Natural killer cell (primary cell): Measurements from ENCODE around the gene ELMO3. TPM values are rescaled to one million over a fixed set of nuclear protein-coding genes. Genes with fewer than 3 reads are reported as not detected.
A peak's percentile ranks its signal among the peaks of the same experiment; 100 is the strongest.

Experiments
- ATAC-seq, 3 donors: fragments of 150-1000 bp in 2 of 3; fragments of 200-7000 bp in 1 of 3; cut with Tn5 transposase; 1 replicate in 1 of 3; 2 replicates in 2 of 3; pipeline ENCODE4 v1.10.0; 2021; ENCODE audit warnings: mild to moderate bottlenecking in 2 of 3, moderate library complexity in 2 of 3
- DNase-seq, 2 donors: peaks; one replicate each; pipeline versions ENCODE4 v3.0.0 to v3.0.0-alpha.2; 2013 to 2021; ENCODE audit warnings: mixed read lengths in 1 of 2
- H3K27ac ChIP-seq: one replicate; pipeline ENCODE4 v1.5.1; 2013; ENCODE audit warnings: mild to moderate bottlenecking, low read length
- H3K27me3 ChIP-seq: one replicate; pipeline ENCODE4 v1.6.1; 2013; ENCODE audit warnings: low read length; ENCODE audit not compliant: control insufficient read depth, insufficient read depth
- H3K36me3 ChIP-seq: one replicate; pipeline ENCODE4 v1.6.1; 2013; ENCODE audit warnings: low read length; ENCODE audit not compliant: control insufficient read depth, insufficient read depth
- H3K4me1 ChIP-seq: one replicate; pipeline ENCODE4 v1.6.1; 2013; ENCODE audit warnings: low read length; ENCODE audit not compliant: control insufficient read depth, insufficient read depth
- H3K4me3 ChIP-seq: one replicate; pipeline ENCODE4 v1.5.1; 2013; ENCODE audit warnings: low read length
- H3K9me3 ChIP-seq: one replicate; pipeline ENCODE4 v1.6.1; 2013; ENCODE audit warnings: low read length; ENCODE audit not compliant: control insufficient read depth, insufficient read depth
- H3K27ac Mint-ChIP-seq, 2 donors: one replicate each; pipeline ENCODE4 v1.8.0; 2022; ENCODE audit warnings: mild to moderate bottlenecking in 2 of 2, mixed read lengths in 2 of 2, moderate library complexity in 1 of 2
- H3K27me3 Mint-ChIP-seq, 2 donors: one replicate each; pipeline ENCODE4 v1.8.0; 2022; ENCODE audit warnings: low read depth in 2 of 2, mixed read lengths in 2 of 2
- H3K36me3 Mint-ChIP-seq: one replicate; pipeline ENCODE4 v1.8.0; 2022; ENCODE audit warnings: mixed read lengths
- H3K4me1 Mint-ChIP-seq, 2 donors: one replicate each; pipeline ENCODE4 v1.8.0; 2022; ENCODE audit warnings: mixed read lengths in 2 of 2
- H3K4me3 Mint-ChIP-seq: one replicate; pipeline ENCODE4 v1.8.0; 2022; ENCODE audit warnings: mild to moderate bottlenecking, moderate library complexity, mixed read lengths
- H3K9me3 Mint-ChIP-seq, 2 donors: one replicate each; pipeline ENCODE4 v1.8.0; 2022; ENCODE audit warnings: mixed read lengths in 2 of 2
- WGBS: methylation state at CpG from one replicate; pipeline ENCODE4 v1.1.7; 2013; ENCODE audit warnings: missing lambda C conversion rate; ENCODE audit not compliant: insufficient coverage; 5-methylcytosine and 5-hydroxymethylcytosine counted together
- intact Hi-C: fragments of 100-400 bp; cut with micrococcal nuclease; formaldehyde crosslinking; loops from one replicate; pipeline ENCODE4 v1.14.2; 2022
- total RNA-seq, 4 donors: library from RNA; stranded (reverse); fragments of 120-200 nt in 1 of 4; gene quantifications; one replicate each; pipeline versions ENCODE4 v1.2.3 to v1.2.4, GENCODE V29; 2013 to 2022
- TF ChIP-seq, protein P1 (sequence below): fragments of 200-600 bp; IDR thresholded peaks from one replicate; pipeline ENCODE4 v1.8.0; 2022; ENCODE audit warnings: antibody characterized with exemption

The ELMO3 gene
- total RNA-seq, 3 donors from 2014 or later (not counting 1 experiment from before 2014, with no cell fraction given) = 1.9 to 3.3 (median 2.3) TPM

DNA sequence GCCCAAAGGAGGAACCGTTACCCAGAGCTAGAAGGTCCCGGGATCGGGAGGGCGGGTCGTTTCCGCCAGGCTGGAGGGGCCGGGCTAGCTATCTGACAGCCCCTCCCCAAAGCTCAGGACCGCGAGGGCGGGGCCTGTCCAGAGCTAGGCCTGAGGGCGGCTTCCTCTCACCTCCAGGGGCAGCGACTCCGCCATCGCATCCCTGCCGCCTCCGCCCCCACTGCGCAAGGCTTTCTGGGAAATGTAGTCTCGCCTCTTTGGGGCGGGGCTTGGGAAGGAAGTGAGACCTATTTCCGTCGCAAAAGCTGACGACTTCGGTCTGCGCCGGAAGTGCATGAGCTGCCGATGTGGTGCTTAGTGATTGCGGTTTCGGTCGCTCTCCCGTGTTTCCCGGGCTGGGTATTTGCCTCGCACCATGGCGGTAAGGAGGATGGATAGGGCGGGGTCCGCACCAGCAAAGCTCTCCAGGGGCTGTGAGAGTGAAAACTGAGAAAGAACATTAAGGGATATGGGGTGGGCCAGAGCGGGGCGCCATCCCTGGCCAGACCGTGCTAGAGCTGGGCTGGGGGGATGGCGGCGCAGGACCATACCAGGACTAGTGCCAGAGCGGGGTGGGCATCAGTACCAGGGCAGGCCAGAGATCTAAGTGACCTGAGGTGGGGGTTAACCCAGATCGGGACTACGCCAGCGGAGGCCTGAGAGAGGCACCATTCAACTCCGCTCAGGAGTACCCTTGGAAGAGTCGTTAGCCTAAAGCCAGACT, 28.1 kb downstream of the ELMO3 start, which contains the start of gene TMEM208:
TMEM208 (plus strand) TSS at position 327 of the 763 bp plus-strand sequence; CDS start at position 416, 89 bp downstream.
- H3K4me3 ChIP-seq = peak within 1 kb of the TSS; percentile 100
- peaks cover 26% of the 10 kb centered on the region for H3K4me1 ChIP-seq
- Mint-ChIP-seq H3K4me1 (peaks cover 28 to 29% of the 10 kb centered on the region in 2 donors), H3K4me3 (peak within 1 kb of the TSS; percentile 100), H3K27me3 (no peaks in the 10 kb centered on the region), H3K27ac (peak within 1 kb of the TSS; percentile 96 to 99), H3K9me3 (no peaks in the 10 kb centered on the region), H3K36me3 (no peaks in the 10 kb centered on the region)
- peak; percentile 97 to 99 (median 97) for ATAC-seq
- H3K27ac ChIP-seq = peak within 1 kb of the TSS; percentile 80
- peak; percentile 99 for DNase-seq
- H3K9me3 ChIP-seq = no peaks in the 10 kb centered on the region
- intact Hi-C loops = loop anchor here (1.0 to 2.0 kb wide), 3 partner anchors 20 to 42 kb away; partner anchors contain the start of genes E2F4 and FHOD1
- H3K36me3 ChIP-seq = peaks cover 31% of the 10 kb centered on the region
- TF ChIP-seq, protein P1, sequence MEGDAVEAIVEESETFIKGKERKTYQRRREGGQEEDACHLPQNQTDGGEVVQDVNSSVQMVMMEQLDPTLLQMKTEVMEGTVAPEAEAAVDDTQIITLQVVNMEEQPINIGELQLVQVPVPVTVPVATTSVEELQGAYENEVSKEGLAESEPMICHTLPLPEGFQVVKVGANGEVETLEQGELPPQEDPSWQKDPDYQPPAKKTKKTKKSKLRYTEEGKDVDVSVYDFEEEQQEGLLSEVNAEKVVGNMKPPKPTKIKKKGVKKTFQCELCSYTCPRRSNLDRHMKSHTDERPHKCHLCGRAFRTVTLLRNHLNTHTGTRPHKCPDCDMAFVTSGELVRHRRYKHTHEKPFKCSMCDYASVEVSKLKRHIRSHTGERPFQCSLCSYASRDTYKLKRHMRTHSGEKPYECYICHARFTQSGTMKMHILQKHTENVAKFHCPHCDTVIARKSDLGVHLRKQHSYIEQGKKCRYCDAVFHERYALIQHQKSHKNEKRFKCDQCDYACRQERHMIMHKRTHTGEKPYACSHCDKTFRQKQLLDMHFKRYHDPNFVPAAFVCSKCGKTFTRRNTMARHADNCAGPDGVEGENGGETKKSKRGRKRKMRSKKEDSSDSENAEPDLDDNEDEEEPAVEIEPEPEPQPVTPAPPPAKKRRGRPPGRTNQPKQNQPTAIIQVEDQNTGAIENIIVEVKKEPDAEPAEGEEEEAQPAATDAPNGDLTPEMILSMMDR = peak; percentile 17
- under 1% methylated on average over 46 of the region's 46 CpGs for WGBS
- no peaks in the 10 kb centered on the region for H3K27me3 ChIP-seq

DNA sequence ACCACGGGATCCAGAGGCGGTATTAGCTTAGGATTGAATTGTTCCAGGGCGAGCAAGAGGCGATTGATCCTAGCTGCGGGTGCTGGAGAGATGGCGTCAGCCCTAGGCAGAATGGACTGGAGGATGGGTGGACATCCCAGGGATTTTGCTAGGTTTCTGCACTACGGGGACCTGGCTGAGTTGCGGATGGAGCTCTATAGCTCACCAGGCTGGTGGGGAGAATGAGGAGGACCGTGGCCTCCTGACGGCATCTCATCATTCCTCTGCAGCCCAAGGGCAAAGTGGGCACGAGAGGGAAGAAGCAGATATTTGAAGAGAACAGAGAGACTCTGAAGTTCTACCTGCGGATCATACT, 28.6 kb downstream of the ELMO3 start:
- H3K4me1 Mint-ChIP-seq = peaks cover 28 to 29% of the 10 kb centered on the region in 2 donors
- intact Hi-C loops = loop anchor here (1.0 to 2.0 kb wide), 3 partner anchors 20 to 43 kb away; partner anchors contain the start of genes E2F4 and FHOD1
- no peaks in the 10 kb centered on the region for H3K27me3 Mint-ChIP-seq
- no peaks in the 10 kb centered on the region for H3K9me3 ChIP-seq
- 15% methylated on average over 12 of the region's 12 CpGs for WGBS
- peaks cover 31% of the 10 kb centered on the region for H3K36me3 ChIP-seq
- ATAC-seq (no peak), DNase-seq (no peak)
- peaks cover 26% of the 10 kb centered on the region for H3K4me1 ChIP-seq
- no peaks in the 10 kb centered on the region for H3K36me3 Mint-ChIP-seq
- H3K27ac ChIP-seq = peak overlapping the region; percentile 80
- no peaks in the 10 kb centered on the region for H3K9me3 Mint-ChIP-seq
- H3K27ac Mint-ChIP-seq = peak overlapping the region; percentile 96 to 99
- no peaks in the 10 kb centered on the region for H3K27me3 ChIP-seq
- TF ChIP-seq, protein P1 = no peak
- H3K4me3 ChIP-seq = peak overlapping the region; percentile 100
- H3K4me3 Mint-ChIP-seq = peak overlapping the region; percentile 100

- intact Hi-C loops = no loop called here
- DNase-seq = no peak
- peak overlapping the region; percentile 100 for H3K4me3 Mint-ChIP-seq
- peak overlapping the region; percentile 96 to 99 for H3K27ac Mint-ChIP-seq
- H3K9me3 Mint-ChIP-seq = no peaks in the 10 kb centered on the region
- no peaks in the 10 kb centered on the region for H3K36me3 Mint-ChIP-seq
- H3K27me3 Mint-ChIP-seq = no peaks in the 10 kb centered on the region
- TF ChIP-seq, protein P1 = no peak
- H3K36me3 ChIP-seq = peaks cover 31% of the 10 kb centered on the region
- H3K4me1 Mint-ChIP-seq = peaks cover 28 to 29% of the 10 kb centered on the region in 2 donors
- no peak overlapping the region for H3K4me3 ChIP-seq
- no peaks in the 10 kb centered on the region for H3K27me3 ChIP-seq
- H3K27ac ChIP-seq = no peak overlapping the region
- H3K4me1 ChIP-seq = peaks cover 26% of the 10 kb centered on the region
- WGBS = 92% methylated on average over 9 of the region's 9 CpGs
- no peaks in the 10 kb centered on the region for H3K9me3 ChIP-seq
- ATAC-seq = no peak
Measured at GRCh38 chr16:67228034-67228785, 29.3 kb downstream of the ELMO3 start.
